ENCODE measurements around the gene POFUT1.

The POFUT1 gene

GRCh38 chr20:32207626-32208498 lies at the start of gene POFUT1, which contains the start of gene PLAGL2:
POFUT1 (plus strand) TSS chr20:32207880; CDS start chr20:32207942, 62 bp downstream.
PLAGL2 (minus strand) TSS chr20:32207743; CDS start chr20:32202178, 5,565 bp downstream.
- Histone ChIP-seq H3K27me3 (ENCODE audit: control insufficient read depth, insufficient read depth, low read length) (no peaks in the 10 kb centered on the region), H3K9ac (ENCODE audit: low read depth, low read length) (peak within 1 kb of the TSS; percentile 94), H3K36me3 (ENCODE audit: control insufficient read depth, insufficient read depth, low read length) (peaks cover 3% of the 10 kb centered on the region), H3K4me3 (ENCODE audit: low read depth, low read length) (peak within 1 kb of the TSS; percentile 94), H3K9me3 (ENCODE audit: control insufficient read depth, insufficient read depth, low read length) (no peaks in the 10 kb centered on the region), H3K4me1 (ENCODE audit: control insufficient read depth, insufficient read depth, low read length) (peaks cover 12% of the 10 kb centered on the region)

GRCh38 chr20:32158351-32158750 lies 49.3 kb upstream of the POFUT1 start:
- Histone ChIP-seq H3K9me3 (ENCODE audit: control insufficient read depth, insufficient read depth, low read length) (no peaks in the 10 kb centered on the region), H3K27me3 (ENCODE audit: control insufficient read depth, insufficient read depth, low read length) (no peaks in the 10 kb centered on the region), H3K4me1 (ENCODE audit: control insufficient read depth, insufficient read depth, low read length) (no peaks in the 10 kb centered on the region), H3K4me3 (ENCODE audit: low read depth, low read length) (no peak overlapping the region), H3K36me3 (ENCODE audit: control insufficient read depth, insufficient read depth, low read length) (peaks cover 42% of the 10 kb centered on the region), H3K9ac (ENCODE audit: low read depth, low read length) (no peak overlapping the region)

- Histone ChIP-seq H3K4me1 (ENCODE audit: control insufficient read depth, insufficient read depth, low read length) (no peaks in the 10 kb centered on the region), H3K36me3 (ENCODE audit: control insufficient read depth, insufficient read depth, low read length) (peaks cover 42% of the 10 kb centered on the region), H3K9ac (ENCODE audit: low read depth, low read length) (no peak overlapping the region), H3K27me3 (ENCODE audit: control insufficient read depth, insufficient read depth, low read length) (no peaks in the 10 kb centered on the region), H3K4me3 (ENCODE audit: low read depth, low read length) (peak overlapping the region; percentile 18), H3K9me3 (ENCODE audit: control insufficient read depth, insufficient read depth, low read length) (no peaks in the 10 kb centered on the region)
Observed at GRCh38 chr20:32158943-32159660, 48.6 kb upstream of the POFUT1 start.

- no peak overlapping the region for H3K9ac ChIP-seq (ENCODE audit: low read depth, low read length)
Observed at GRCh38 chr20:32159766-32160221, 47.9 kb upstream of the POFUT1 start.

GRCh38 chr20:32160341-32160740 lies 47.3 kb upstream of the POFUT1 start:
- Histone ChIP-seq H3K4me3 (ENCODE audit: low read depth, low read length) (no peak overlapping the region), H3K9me3 (ENCODE audit: control insufficient read depth, insufficient read depth, low read length) (no peaks in the 10 kb centered on the region), H3K4me1 (ENCODE audit: control insufficient read depth, insufficient read depth, low read length) (no peaks in the 10 kb centered on the region), H3K9ac (ENCODE audit: low read depth, low read length) (no peak overlapping the region), H3K36me3 (ENCODE audit: control insufficient read depth, insufficient read depth, low read length) (peaks cover 42% of the 10 kb centered on the region), H3K27me3 (ENCODE audit: control insufficient read depth, insufficient read depth, low read length) (no peaks in the 10 kb centered on the region)

More at GRCh38 chr20:32159766-32160221, 47.9 kb upstream of the POFUT1 start:
- peaks cover 42% of the 10 kb centered on the region for H3K36me3 ChIP-seq (ENCODE audit: control insufficient read depth, insufficient read depth, low read length)
- no peaks in the 10 kb centered on the region for H3K9me3 ChIP-seq (ENCODE audit: control insufficient read depth, insufficient read depth, low read length)
- no peaks in the 10 kb centered on the region for H3K27me3 ChIP-seq (ENCODE audit: control insufficient read depth, insufficient read depth, low read length)
- no peaks in the 10 kb centered on the region for H3K4me1 ChIP-seq (ENCODE audit: control insufficient read depth, insufficient read depth, low read length)
- H3K4me3 ChIP-seq (ENCODE audit: low read depth, low read length) = no peak overlapping the region

GRCh38 chr20:32162351-32162750 lies 45.3 kb upstream of the POFUT1 start:
- H3K4me3 ChIP-seq (ENCODE audit: low read depth, low read length) = no peak overlapping the region
- H3K9ac ChIP-seq (ENCODE audit: low read depth, low read length) = no peak overlapping the region
- no peaks in the 10 kb centered on the region for H3K9me3 ChIP-seq (ENCODE audit: control insufficient read depth, insufficient read depth, low read length)
- H3K27me3 ChIP-seq (ENCODE audit: control insufficient read depth, insufficient read depth, low read length) = no peaks in the 10 kb centered on the region
- H3K36me3 ChIP-seq (ENCODE audit: control insufficient read depth, insufficient read depth, low read length) = peaks cover 41% of the 10 kb centered on the region
- H3K4me1 ChIP-seq (ENCODE audit: control insufficient read depth, insufficient read depth, low read length) = no peaks in the 10 kb centered on the region

- H3K9ac ChIP-seq (ENCODE audit: low read depth, low read length) = no peak overlapping the region
- H3K27me3 ChIP-seq (ENCODE audit: control insufficient read depth, insufficient read depth, low read length) = no peaks in the 10 kb centered on the region
- no peaks in the 10 kb centered on the region for H3K9me3 ChIP-seq (ENCODE audit: control insufficient read depth, insufficient read depth, low read length)
- no peak overlapping the region for H3K4me3 ChIP-seq (ENCODE audit: low read depth, low read length)
- peaks cover 4% of the 10 kb centered on the region for H3K4me1 ChIP-seq (ENCODE audit: control insufficient read depth, insufficient read depth, low read length)
- H3K36me3 ChIP-seq (ENCODE audit: control insufficient read depth, insufficient read depth, low read length) = peaks cover 27% of the 10 kb centered on the region
Observed at GRCh38 chr20:32163951-32164350, 43.7 kb upstream of the POFUT1 start.

- Histone ChIP-seq H3K27me3 (ENCODE audit: control insufficient read depth, insufficient read depth, low read length) (no peaks in the 10 kb centered on the region), H3K4me1 (ENCODE audit: control insufficient read depth, insufficient read depth, low read length) (peaks cover 4% of the 10 kb centered on the region), H3K4me3 (ENCODE audit: low read depth, low read length) (no peak overlapping the region), H3K36me3 (ENCODE audit: control insufficient read depth, insufficient read depth, low read length) (peaks cover 16% of the 10 kb centered on the region), H3K9me3 (ENCODE audit: control insufficient read depth, insufficient read depth, low read length) (no peaks in the 10 kb centered on the region), H3K9ac (ENCODE audit: low read depth, low read length) (no peak overlapping the region)
Observed at GRCh38 chr20:32164984-32165735, 42.5 kb upstream of the POFUT1 start.

- no peaks in the 10 kb centered on the region for H3K9me3 ChIP-seq (ENCODE audit: control insufficient read depth, insufficient read depth, low read length)
- no peak overlapping the region for H3K9ac ChIP-seq (ENCODE audit: low read depth, low read length)
- no peak overlapping the region for H3K4me3 ChIP-seq (ENCODE audit: low read depth, low read length)
- H3K36me3 ChIP-seq (ENCODE audit: control insufficient read depth, insufficient read depth, low read length) = peaks cover 10% of the 10 kb centered on the region
- no peaks in the 10 kb centered on the region for H3K27me3 ChIP-seq (ENCODE audit: control insufficient read depth, insufficient read depth, low read length)
- peaks cover 4% of the 10 kb centered on the region for H3K4me1 ChIP-seq (ENCODE audit: control insufficient read depth, insufficient read depth, low read length)
Observed at GRCh38 chr20:32165836-32166545, 41.7 kb upstream of the POFUT1 start.

- Histone ChIP-seq H3K4me3 (ENCODE audit: low read depth, low read length) (no peak overlapping the region), H3K9me3 (ENCODE audit: control insufficient read depth, insufficient read depth, low read length) (no peaks in the 10 kb centered on the region), H3K27me3 (ENCODE audit: control insufficient read depth, insufficient read depth, low read length) (no peaks in the 10 kb centered on the region), H3K9ac (ENCODE audit: low read depth, low read length) (no peak overlapping the region), H3K36me3 (ENCODE audit: control insufficient read depth, insufficient read depth, low read length) (no peaks in the 10 kb centered on the region), H3K4me1 (ENCODE audit: control insufficient read depth, insufficient read depth, low read length) (peaks cover 4% of the 10 kb centered on the region)
Observed at GRCh38 chr20:32167552-32167951, 40.1 kb upstream of the POFUT1 start.

Data from iPS-15b (cell line).